Measurements from ENCODE around the gene SNX25.

DNA sequence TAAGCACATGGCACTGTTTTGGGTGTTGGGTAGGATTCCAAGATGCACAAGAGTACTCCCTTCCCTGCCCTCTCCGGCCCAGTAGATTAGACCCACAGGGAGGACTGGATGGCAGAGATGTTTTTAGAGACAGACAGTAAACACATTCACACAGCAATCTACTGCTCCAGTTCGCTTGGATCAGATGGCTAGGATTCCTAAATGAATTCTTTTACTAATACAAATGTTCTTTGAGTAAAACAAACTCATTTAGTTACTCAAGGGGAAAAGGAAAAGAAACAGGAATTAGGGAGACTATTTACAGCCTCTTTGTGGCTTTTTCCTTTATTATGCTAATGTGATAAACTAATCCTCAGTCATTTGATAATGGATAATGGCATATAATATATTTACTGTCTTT lies 5.9 kb downstream of the SNX25 start:
- no peak for TF ChIP-seq HDGF (IDR thresholded peaks at IDR 0.05; ENCODE audit: borderline replicate concordance)
- TF ChIP-seq FOXA1 (IDR thresholded peaks at IDR 0.05), result no peak
- no peak for TF ChIP-seq CTBP1 (IDR thresholded peaks at IDR 0.05; ENCODE audit: borderline replicate concordance)
- TF ChIP-seq FOXK2 (IDR thresholded peaks at IDR 0.05), result no peak

Measured in HEK293T (cell line).